Measurements from ENCODE around the gene MCTS1. TPM values are rescaled to one million over a fixed set of nuclear protein-coding genes. Genes with fewer than 3 reads are reported as not detected.
A peak's percentile ranks its signal among the peaks of the same experiment; 100 is the strongest.

The MCTS1 gene
- total and polyA plus RNA-seq, 4 donors: 22.6 to 43.2 (median 38.8) TPM

DNA sequence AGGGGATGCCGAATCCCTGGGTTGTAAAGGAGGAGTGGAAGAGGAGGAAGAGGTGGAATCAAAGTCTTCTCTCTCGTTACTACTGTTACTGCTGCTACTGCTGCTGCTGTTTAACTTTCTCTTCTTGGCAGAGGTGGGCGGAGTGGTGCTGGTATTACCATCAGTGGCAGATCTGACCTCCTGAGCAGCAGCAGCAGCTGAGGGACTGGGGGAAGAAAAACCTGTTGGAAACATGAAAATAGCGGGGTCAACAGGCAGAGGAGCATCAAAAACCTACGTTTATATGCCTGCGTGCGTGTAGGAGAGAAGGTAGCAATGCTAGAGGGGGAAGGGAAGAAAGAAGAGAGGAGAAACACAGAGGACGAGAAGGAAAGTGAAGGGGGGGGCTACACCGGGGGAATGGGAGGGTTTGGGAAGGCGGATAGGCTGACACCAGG lies 43.5 kb upstream of the MCTS1 start:
- peak overlapping the region; percentile 69 for H3K4me3 ChIP-seq
- DNase-seq: no peak
- WGBS, 2 donors: 0 to 29% methylated on average over 8 to 10 of the region's 10 CpGs
- no peaks in the 10 kb centered on the region for H3K27me3 ChIP-seq (ENCODE audit: control insufficient read depth in 3 of 3, insufficient read depth in 3 of 3, low read length in 2 of 3)
- no peak for ATAC-seq (ENCODE audit: insufficient read depth, low FRiP score)
- H3K9me3 ChIP-seq (ENCODE audit: control insufficient read depth in 4 of 4, insufficient read depth in 3 of 4, low read length in 3 of 4): no peaks in the 10 kb centered on the region
- peak overlapping the region; percentile 98 for H3K27ac ChIP-seq (ENCODE audit: low read depth in 1 of 2, low read length in 1 of 2)
- peak overlapping the region; percentile 26 to 95 for H3K9ac ChIP-seq (ENCODE audit: insufficient read depth in 1 of 2, low read length in 2 of 2)
- no peaks in the 10 kb centered on the region for H3K36me3 ChIP-seq (ENCODE audit: control insufficient read depth in 4 of 4, insufficient read depth in 4 of 4, low read length in 4 of 4)
- TF ChIP-seq, protein P1, sequence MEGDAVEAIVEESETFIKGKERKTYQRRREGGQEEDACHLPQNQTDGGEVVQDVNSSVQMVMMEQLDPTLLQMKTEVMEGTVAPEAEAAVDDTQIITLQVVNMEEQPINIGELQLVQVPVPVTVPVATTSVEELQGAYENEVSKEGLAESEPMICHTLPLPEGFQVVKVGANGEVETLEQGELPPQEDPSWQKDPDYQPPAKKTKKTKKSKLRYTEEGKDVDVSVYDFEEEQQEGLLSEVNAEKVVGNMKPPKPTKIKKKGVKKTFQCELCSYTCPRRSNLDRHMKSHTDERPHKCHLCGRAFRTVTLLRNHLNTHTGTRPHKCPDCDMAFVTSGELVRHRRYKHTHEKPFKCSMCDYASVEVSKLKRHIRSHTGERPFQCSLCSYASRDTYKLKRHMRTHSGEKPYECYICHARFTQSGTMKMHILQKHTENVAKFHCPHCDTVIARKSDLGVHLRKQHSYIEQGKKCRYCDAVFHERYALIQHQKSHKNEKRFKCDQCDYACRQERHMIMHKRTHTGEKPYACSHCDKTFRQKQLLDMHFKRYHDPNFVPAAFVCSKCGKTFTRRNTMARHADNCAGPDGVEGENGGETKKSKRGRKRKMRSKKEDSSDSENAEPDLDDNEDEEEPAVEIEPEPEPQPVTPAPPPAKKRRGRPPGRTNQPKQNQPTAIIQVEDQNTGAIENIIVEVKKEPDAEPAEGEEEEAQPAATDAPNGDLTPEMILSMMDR (IDR thresholded peaks at IDR 0.05; ENCODE audit: control extremely low read depth, extremely low read depth): no peak
- peaks cover 0 to 12% (median 0%) of the 10 kb centered on the region in 5 donors for H3K4me1 ChIP-seq (ENCODE audit: control insufficient read depth in 5 of 5, insufficient read depth in 5 of 5, low read length in 5 of 5)

- Histone ChIP-seq H3K9me3 (ENCODE audit: control insufficient read depth in 4 of 4, insufficient read depth in 3 of 4, low read length in 3 of 4) (no peaks in the 10 kb centered on the region), H3K27me3 (ENCODE audit: control insufficient read depth in 3 of 3, insufficient read depth in 3 of 3, low read length in 2 of 3) (no peaks in the 10 kb centered on the region), H3K36me3 (ENCODE audit: control insufficient read depth in 4 of 4, insufficient read depth in 4 of 4, low read length in 4 of 4) (no peaks in the 10 kb centered on the region), H3K9ac (ENCODE audit: insufficient read depth in 1 of 2, low read length in 2 of 2) (peak within 1 kb of the TSS; percentile 26 to 95), H3K4me3 (peak within 1 kb of the TSS; percentile 69), H3K4me1 (ENCODE audit: control insufficient read depth in 5 of 5, insufficient read depth in 5 of 5, low read length in 5 of 5) (peaks cover 0 to 12% (median 0%) of the 10 kb centered on the region in 5 donors), H3K27ac (ENCODE audit: low read depth in 1 of 2, low read length in 1 of 2) (peak within 1 kb of the TSS; percentile 98)
- WGBS, 2 donors: 0 to 35% methylated on average over 15 to 52 of the region's 54 CpGs
- TF ChIP-seq, protein P1 (IDR thresholded peaks at IDR 0.05; ENCODE audit: control extremely low read depth, extremely low read depth): no peak
- DNase-seq: peak; percentile 96 to 98 (median 97)
- ATAC-seq (ENCODE audit: insufficient read depth, low FRiP score): peak; percentile 85
Measured at GRCh38 chrX:120560842-120561633, 42.9 kb upstream of the MCTS1 start, which contains the start of gene CUL4B. TSS of gene CUL4B (minus strand) at chrX:120560962. CDS start at chrX:120560638, 324 bp downstream.

DNA sequence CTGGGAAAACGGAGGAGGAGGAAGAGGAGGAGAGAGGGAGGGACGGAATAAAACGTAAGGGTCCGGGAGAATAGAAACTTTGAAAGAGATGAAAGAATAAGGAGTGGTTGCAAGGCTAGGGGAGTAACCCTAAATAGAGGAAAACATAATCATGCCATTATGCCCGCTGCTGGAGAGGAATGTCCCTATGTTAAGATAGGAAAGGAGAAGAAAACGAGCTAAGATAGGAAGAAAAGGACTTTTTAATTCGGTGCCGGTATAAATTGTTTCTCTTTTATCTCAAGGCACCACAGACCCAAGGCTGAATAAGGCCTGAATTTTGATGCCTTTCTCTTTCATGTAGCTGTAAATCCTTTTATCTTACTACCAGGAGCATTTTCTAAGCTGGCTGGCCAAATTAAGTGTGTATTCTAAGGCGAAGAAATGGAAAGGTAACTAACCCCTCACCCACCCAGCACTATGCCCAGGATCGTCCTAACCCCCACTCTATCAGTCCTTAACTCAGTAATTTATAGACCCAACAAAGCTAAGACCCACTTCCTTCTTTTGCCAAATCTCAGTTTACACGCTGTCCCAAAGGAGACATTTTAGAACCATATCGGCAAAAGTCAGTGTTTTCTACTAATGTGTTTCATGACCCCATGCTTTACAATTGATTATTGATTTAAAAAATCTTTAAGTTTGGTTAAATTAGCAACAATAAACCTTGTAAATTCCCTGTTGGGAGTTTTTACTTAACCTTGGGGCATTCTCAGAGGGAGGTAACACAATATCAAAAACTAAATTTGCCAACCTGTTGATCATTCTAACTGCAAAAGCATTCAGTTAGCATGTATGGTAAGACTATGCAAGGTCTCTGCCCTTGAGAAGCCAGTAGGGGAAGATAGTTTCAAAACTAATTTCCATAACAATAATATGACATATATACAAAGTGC lies 42.0 kb upstream of the MCTS1 start:
- ATAC-seq (ENCODE audit: insufficient read depth, low FRiP score) (no peak), DNase-seq (peak in 1 of 3 donors; percentile 15)
- peak overlapping the region in 1 of 2 donors; percentile 89 for H3K9ac ChIP-seq (ENCODE audit: insufficient read depth in 1 of 2, low read length in 2 of 2)
- H3K27ac ChIP-seq (ENCODE audit: low read depth in 1 of 2, low read length in 1 of 2): peak overlapping the region; percentile 71 to 94
- no peaks in the 10 kb centered on the region for H3K9me3 ChIP-seq (ENCODE audit: control insufficient read depth in 4 of 4, insufficient read depth in 3 of 4, low read length in 3 of 4)
- H3K36me3 ChIP-seq (ENCODE audit: control insufficient read depth in 4 of 4, insufficient read depth in 4 of 4, low read length in 4 of 4): no peaks in the 10 kb centered on the region
- no peaks in the 10 kb centered on the region for H3K27me3 ChIP-seq (ENCODE audit: control insufficient read depth in 3 of 3, insufficient read depth in 3 of 3, low read length in 2 of 3)
- peak overlapping the region; percentile 7 for H3K4me3 ChIP-seq
- TF ChIP-seq, protein P1 (IDR thresholded peaks at IDR 0.05; ENCODE audit: control extremely low read depth, extremely low read depth): no peak
- 1 to 31% methylated on average over 12 of the region's 12 CpGs for WGBS, 2 donors
- H3K4me1 ChIP-seq (ENCODE audit: control insufficient read depth in 5 of 5, insufficient read depth in 5 of 5, low read length in 5 of 5): peaks cover 0 to 12% (median 0%) of the 10 kb centered on the region in 5 donors
